Osteocyte (in vitro differentiated cells): ENCODE measurements around the gene CHGA. TPM values are rescaled to one million over a fixed set of nuclear protein-coding genes. Genes with fewer than 3 reads are reported as not detected.
A peak's percentile ranks its signal among the peaks of the same experiment; 100 is the strongest.

Source experiments
- DNase-seq: peaks from one replicate; pipeline ENCODE4 v3.0.0; 2021; ENCODE audit warnings: mixed read lengths; ENCODE audit not compliant: unreplicated experiment; ENCODE audit errors: extremely low spot score
- H3K27ac Mint-ChIP-seq: one replicate; pipeline ENCODE4 v1.8.0; 2021; ENCODE audit warnings: mild to moderate bottlenecking, mixed read lengths; ENCODE audit not compliant: unreplicated experiment
- H3K27me3 Mint-ChIP-seq: one replicate; pipeline ENCODE4 v1.8.0; 2021; ENCODE audit warnings: mixed read lengths; ENCODE audit not compliant: unreplicated experiment
- H3K36me3 Mint-ChIP-seq: one replicate; pipeline ENCODE4 v1.8.0; 2021; ENCODE audit warnings: mixed read lengths; ENCODE audit not compliant: unreplicated experiment
- H3K4me1 Mint-ChIP-seq: one replicate; pipeline ENCODE4 v1.8.0; 2021; ENCODE audit warnings: mixed read lengths; ENCODE audit not compliant: unreplicated experiment
- H3K4me3 Mint-ChIP-seq: one replicate; pipeline ENCODE4 v1.8.0; 2021; ENCODE audit warnings: mild to moderate bottlenecking, moderate library complexity, mixed read lengths; ENCODE audit not compliant: unreplicated experiment
- H3K9me3 Mint-ChIP-seq: one replicate; pipeline ENCODE4 v1.8.0; 2021; ENCODE audit warnings: mixed read lengths; ENCODE audit not compliant: unreplicated experiment
- CTCF ChIP-seq: fragments of 200-600 bp; sonication (generic); IDR thresholded peaks from 2 replicates; pipeline ENCODE4 v1.5.0; 2021; ENCODE audit warnings: antibody characterized with exemption, mild to moderate bottlenecking, moderate library complexity
- total RNA-seq: library from RNA; stranded (reverse); gene quantifications from 2 replicates; pipeline ENCODE4 v1.2.1, GENCODE V29; 2021

The CHGA gene
- total RNA-seq, 1 donor from 2014 or later = 0.27 TPM

- Mint-ChIP-seq H3K36me3 (peaks cover 13% of the 10 kb centered on the region), H3K4me1 (peaks cover 23% of the 10 kb centered on the region), H3K27me3 (no peaks in the 10 kb centered on the region), H3K9me3 (no peaks in the 10 kb centered on the region), H3K4me3 (no peak overlapping the region), H3K27ac (no peak overlapping the region)
- no peak for TF ChIP-seq CTCF
- no peak for DNase-seq
Observed at GRCh38 chr14:92950773-92951172, 27.8 kb downstream of the CHGA start.

GRCh38 chr14:92951261-92951660 is 28.3 kb downstream of the CHGA start:
- Mint-ChIP-seq H3K9me3 (no peaks in the 10 kb centered on the region), H3K4me3 (no peak overlapping the region), H3K27ac (no peak overlapping the region), H3K4me1 (peaks cover 19% of the 10 kb centered on the region), H3K36me3 (peaks cover 13% of the 10 kb centered on the region), H3K27me3 (no peaks in the 10 kb centered on the region)
- no peak for TF ChIP-seq CTCF
- no peak for DNase-seq

- Mint-ChIP-seq H3K4me1 (peaks cover 12% of the 10 kb centered on the region), H3K36me3 (peaks cover 12% of the 10 kb centered on the region), H3K4me3 (no peak overlapping the region), H3K27me3 (no peaks in the 10 kb centered on the region), H3K9me3 (no peaks in the 10 kb centered on the region), H3K27ac (no peak overlapping the region)
- TF ChIP-seq CTCF = peak; percentile 98
- peak; percentile 91 for DNase-seq
Observed at GRCh38 chr14:92951912-92952471, 29.0 kb downstream of the CHGA start.

GRCh38 chr14:92952481-92953298 is 29.7 kb downstream of the CHGA start:
- TF ChIP-seq CTCF = no peak
- Mint-ChIP-seq H3K4me3 (no peak overlapping the region), H3K27me3 (no peaks in the 10 kb centered on the region), H3K4me1 (peaks cover 7% of the 10 kb centered on the region), H3K27ac (no peak overlapping the region), H3K36me3 (peaks cover 14% of the 10 kb centered on the region), H3K9me3 (no peaks in the 10 kb centered on the region)
- DNase-seq = no peak

- no peak for TF ChIP-seq CTCF
- Mint-ChIP-seq H3K4me1 (peaks cover 7% of the 10 kb centered on the region), H3K27ac (no peak overlapping the region), H3K9me3 (no peaks in the 10 kb centered on the region), H3K4me3 (no peak overlapping the region), H3K36me3 (peaks cover 20% of the 10 kb centered on the region), H3K27me3 (no peaks in the 10 kb centered on the region)
- DNase-seq = no peak
Observed at GRCh38 chr14:92953526-92953925, 30.6 kb downstream of the CHGA start.
